Measurements from ENCODE around the gene SMU1. TPM values are rescaled to one million over a fixed set of nuclear protein-coding genes. Genes with fewer than 3 reads are reported as not detected.

Gene SMU1
- total RNA-seq, 6 donors from 2014 or later = 7.9 to 19.8 (median 17.2) TPM

- WGBS, 2 donors = 85 to 98% methylated on average over 3 of the region's 3 CpGs
- no peak for TF ChIP-seq EP300 (IDR thresholded peaks at IDR 0.05)
- no peak for TF ChIP-seq POLR2A (IDR thresholded peaks at IDR 0.05)
- TF ChIP-seq, protein P1, sequence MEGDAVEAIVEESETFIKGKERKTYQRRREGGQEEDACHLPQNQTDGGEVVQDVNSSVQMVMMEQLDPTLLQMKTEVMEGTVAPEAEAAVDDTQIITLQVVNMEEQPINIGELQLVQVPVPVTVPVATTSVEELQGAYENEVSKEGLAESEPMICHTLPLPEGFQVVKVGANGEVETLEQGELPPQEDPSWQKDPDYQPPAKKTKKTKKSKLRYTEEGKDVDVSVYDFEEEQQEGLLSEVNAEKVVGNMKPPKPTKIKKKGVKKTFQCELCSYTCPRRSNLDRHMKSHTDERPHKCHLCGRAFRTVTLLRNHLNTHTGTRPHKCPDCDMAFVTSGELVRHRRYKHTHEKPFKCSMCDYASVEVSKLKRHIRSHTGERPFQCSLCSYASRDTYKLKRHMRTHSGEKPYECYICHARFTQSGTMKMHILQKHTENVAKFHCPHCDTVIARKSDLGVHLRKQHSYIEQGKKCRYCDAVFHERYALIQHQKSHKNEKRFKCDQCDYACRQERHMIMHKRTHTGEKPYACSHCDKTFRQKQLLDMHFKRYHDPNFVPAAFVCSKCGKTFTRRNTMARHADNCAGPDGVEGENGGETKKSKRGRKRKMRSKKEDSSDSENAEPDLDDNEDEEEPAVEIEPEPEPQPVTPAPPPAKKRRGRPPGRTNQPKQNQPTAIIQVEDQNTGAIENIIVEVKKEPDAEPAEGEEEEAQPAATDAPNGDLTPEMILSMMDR (IDR thresholded peaks at IDR 0.05) = no peak
- no peak for TF ChIP-seq POLR2AphosphoS5 (IDR thresholded peaks at IDR 0.05)
- DNase-seq (no peak), ATAC-seq (ENCODE audit: low FRiP score in 2 of 2) (no peak)
- H3K4me1 ChIP-seq = peaks cover 0 to 11% (median 3%) of the 10 kb centered on the region in 4 donors
- no peaks in the 10 kb centered on the region for H3K9me3 ChIP-seq
- H3K36me3 ChIP-seq = peaks cover 7 to 87% (median 55%) of the 10 kb centered on the region in 4 donors
- no peak overlapping the region for H3K4me3 ChIP-seq
- H3K27ac ChIP-seq = no peak overlapping the region
- no peaks in the 10 kb centered on the region for H3K27me3 ChIP-seq
Measured at GRCh38 chr9:33114746-33115145, 38.3 kb upstream of the SMU1 start.

DNA sequence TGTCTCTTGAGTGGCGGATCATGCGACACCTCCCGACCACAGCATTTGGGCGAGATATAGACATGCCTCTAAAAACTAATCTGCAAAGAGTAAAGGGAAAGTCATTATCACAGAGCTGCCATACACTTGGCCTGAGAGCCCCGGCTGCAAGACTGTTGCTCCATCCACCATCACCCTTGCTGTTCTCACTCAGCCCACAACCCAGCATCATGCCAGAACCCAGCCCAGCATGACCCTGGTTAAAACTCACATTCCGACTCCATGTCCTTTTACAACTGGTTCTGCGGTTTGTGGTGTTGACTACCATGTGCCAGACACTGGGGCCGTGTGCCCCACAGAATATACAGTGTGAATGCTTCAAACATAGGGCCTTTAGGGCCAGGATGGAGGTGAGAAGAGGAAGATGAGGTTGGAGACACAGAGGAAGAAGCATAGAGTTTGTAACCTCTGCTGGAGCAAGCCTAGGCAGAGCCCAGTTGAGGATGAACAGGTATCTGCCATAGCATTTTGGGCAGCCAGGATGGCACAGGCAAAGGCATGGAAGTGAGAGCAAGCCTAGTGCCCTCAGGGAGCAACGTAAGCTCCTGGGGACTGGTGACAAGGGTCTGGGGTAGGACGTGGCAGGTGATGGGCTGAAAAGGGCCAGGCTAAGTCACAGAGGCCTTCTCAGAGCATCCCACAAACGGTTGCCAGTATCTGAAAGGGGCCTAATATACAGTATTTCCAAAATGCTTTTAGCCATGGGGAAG lies 37.5 kb upstream of the SMU1 start:
- DNase-seq = no peak
- no peak for TF ChIP-seq POLR2AphosphoS5 (IDR thresholded peaks at IDR 0.05)
- no peak overlapping the region for H3K27ac ChIP-seq
- peaks cover 7 to 79% (median 47%) of the 10 kb centered on the region in 4 donors for H3K36me3 ChIP-seq
- H3K27me3 ChIP-seq = no peaks in the 10 kb centered on the region
- H3K4me1 ChIP-seq = peaks cover 0 to 11% (median 3%) of the 10 kb centered on the region in 4 donors
- no peak overlapping the region for H3K4me3 ChIP-seq
- no peak for ATAC-seq (ENCODE audit: low FRiP score in 2 of 2)
- no peaks in the 10 kb centered on the region for H3K9me3 ChIP-seq
- WGBS, 2 donors = 90 to 96% methylated on average over 11 of the region's 11 CpGs

- no peaks in the 10 kb centered on the region for H3K27me3 ChIP-seq
- no peak overlapping the region for H3K4me3 ChIP-seq
- DNase-seq (no peak), ATAC-seq (ENCODE audit: low FRiP score in 2 of 2) (no peak)
- no peak overlapping the region for H3K27ac ChIP-seq
- H3K36me3 ChIP-seq = peaks cover 7 to 61% (median 41%) of the 10 kb centered on the region in 4 donors
- no peaks in the 10 kb centered on the region for H3K9me3 ChIP-seq
- WGBS, 2 donors = 89 to 94% methylated on average over 3 to 4 of the region's 4 CpGs
- peaks cover 7 to 12% (median 11%) of the 10 kb centered on the region in 4 donors for H3K4me1 ChIP-seq
- TF ChIP-seq POLR2AphosphoS5 (IDR thresholded peaks at IDR 0.05) (no peak), POLR2A (IDR thresholded peaks at IDR 0.05) (no peak), EP300 (IDR thresholded peaks at IDR 0.05) (no peak)
- TF ChIP-seq, protein P1 (IDR thresholded peaks at IDR 0.05) = no peak
Measured at GRCh38 chr9:33112094-33112493, 35.6 kb upstream of the SMU1 start.

- Histone ChIP-seq H3K4me1 (peaks cover 8 to 16% (median 11%) of the 10 kb centered on the region in 4 donors), H3K36me3 (peaks cover 7 to 58% (median 41%) of the 10 kb centered on the region in 4 donors), H3K27me3 (no peaks in the 10 kb centered on the region), H3K4me3 (no peak overlapping the region), H3K27ac (no peak overlapping the region), H3K9me3 (no peaks in the 10 kb centered on the region)
- no peak for ATAC-seq (ENCODE audit: low FRiP score in 2 of 2)
- DNase-seq = no peak
- TF ChIP-seq POLR2A (IDR thresholded peaks at IDR 0.05) = no peak
- TF ChIP-seq, protein P1 (IDR thresholded peaks at IDR 0.05) = no peak
- no peak for TF ChIP-seq EP300 (IDR thresholded peaks at IDR 0.05)
- TF ChIP-seq POLR2AphosphoS5 (IDR thresholded peaks at IDR 0.05) = no peak
- 83 to 86% methylated on average over 5 of the region's 5 CpGs for WGBS, 2 donors
Measured at GRCh38 chr9:33111631-33112030, 35.2 kb upstream of the SMU1 start.

GRCh38 chr9:33110686-33111085 lies 34.2 kb upstream of the SMU1 start:
- peaks cover 11 to 18% (median 16%) of the 10 kb centered on the region in 4 donors for H3K4me1 ChIP-seq
- H3K9me3 ChIP-seq = no peaks in the 10 kb centered on the region
- DNase-seq (no peak), ATAC-seq (ENCODE audit: low FRiP score in 2 of 2) (no peak)
- no peak for TF ChIP-seq POLR2AphosphoS5 (IDR thresholded peaks at IDR 0.05)
- TF ChIP-seq EP300 (IDR thresholded peaks at IDR 0.05) = no peak
- TF ChIP-seq, protein P1 (IDR thresholded peaks at IDR 0.05) = no peak
- no peak for TF ChIP-seq POLR2A (IDR thresholded peaks at IDR 0.05)
- H3K27ac ChIP-seq = no peak overlapping the region
- peaks cover 7 to 53% (median 37%) of the 10 kb centered on the region in 4 donors for H3K36me3 ChIP-seq
- no peaks in the 10 kb centered on the region for H3K27me3 ChIP-seq
- no peak overlapping the region for H3K4me3 ChIP-seq
- 93 to 94% methylated on average over 5 of the region's 5 CpGs for WGBS, 2 donors

All from upper lobe of left lung (tissue), 6 donors.